GM19099 (cell line): ENCODE results near the gene MYCBP2.

Experiments
- POLR2A ChIP-seq: IDR thresholded peaks from 3 replicates; pipeline ENCODE4 v1.6.1; 2011; ENCODE audit warnings: low read depth; ENCODE audit not compliant: insufficient read length; ENCODE audit errors: extremely low read depth

The MYCBP2 gene

GRCh38 chr13:77316430-77316829 is 10.5 kb downstream of the MYCBP2 start:
- TF ChIP-seq POLR2A, result no peak

- no peak for TF ChIP-seq POLR2A
Observed at GRCh38 chr13:77313923-77314322, 13.0 kb downstream of the MYCBP2 start.

GRCh38 chr13:77312311-77312710 is 14.6 kb downstream of the MYCBP2 start:
- TF ChIP-seq POLR2A, result no peak

GRCh38 chr13:77310579-77311279 is 16.2 kb downstream of the MYCBP2 start:
- no peak for TF ChIP-seq POLR2A

- no peak for TF ChIP-seq POLR2A
Observed at GRCh38 chr13:77310161-77310560, 16.7 kb downstream of the MYCBP2 start.

- no peak for TF ChIP-seq POLR2A
Observed at GRCh38 chr13:77309254-77309653, 17.6 kb downstream of the MYCBP2 start.

- no peak for TF ChIP-seq POLR2A
Observed at GRCh38 chr13:77306458-77306857, 20.4 kb downstream of the MYCBP2 start.

GRCh38 chr13:77305266-77305665 is 21.6 kb downstream of the MYCBP2 start:
- no peak for TF ChIP-seq POLR2A

GRCh38 chr13:77300176-77301037 is 26.5 kb downstream of the MYCBP2 start:
- no peak for TF ChIP-seq POLR2A

GRCh38 chr13:77299587-77299986 is 27.3 kb downstream of the MYCBP2 start:
- TF ChIP-seq POLR2A, result no peak

GRCh38 chr13:77298426-77298825 is 28.5 kb downstream of the MYCBP2 start:
- no peak for TF ChIP-seq POLR2A

GRCh38 chr13:77291774-77292173 is 35.1 kb downstream of the MYCBP2 start:
- no peak for TF ChIP-seq POLR2A

- TF ChIP-seq POLR2A, result no peak
Observed at GRCh38 chr13:77290342-77290741, 36.6 kb downstream of the MYCBP2 start.

GRCh38 chr13:77289851-77290250 is 37.0 kb downstream of the MYCBP2 start:
- no peak for TF ChIP-seq POLR2A

GRCh38 chr13:77285098-77285497 is 41.8 kb downstream of the MYCBP2 start:
- no peak for TF ChIP-seq POLR2A

GRCh38 chr13:77274126-77274525 is 52.8 kb downstream of the MYCBP2 start:
- TF ChIP-seq POLR2A, result no peak
